ENCODE measurements around the gene KIR2DL3.
"Not testable (repeated sequence)": the region's sequence is repeated elsewhere in the genome, so short reads cannot be mapped to it uniquely, and the experiment has no call there.

Gene KIR2DL3

DNA sequence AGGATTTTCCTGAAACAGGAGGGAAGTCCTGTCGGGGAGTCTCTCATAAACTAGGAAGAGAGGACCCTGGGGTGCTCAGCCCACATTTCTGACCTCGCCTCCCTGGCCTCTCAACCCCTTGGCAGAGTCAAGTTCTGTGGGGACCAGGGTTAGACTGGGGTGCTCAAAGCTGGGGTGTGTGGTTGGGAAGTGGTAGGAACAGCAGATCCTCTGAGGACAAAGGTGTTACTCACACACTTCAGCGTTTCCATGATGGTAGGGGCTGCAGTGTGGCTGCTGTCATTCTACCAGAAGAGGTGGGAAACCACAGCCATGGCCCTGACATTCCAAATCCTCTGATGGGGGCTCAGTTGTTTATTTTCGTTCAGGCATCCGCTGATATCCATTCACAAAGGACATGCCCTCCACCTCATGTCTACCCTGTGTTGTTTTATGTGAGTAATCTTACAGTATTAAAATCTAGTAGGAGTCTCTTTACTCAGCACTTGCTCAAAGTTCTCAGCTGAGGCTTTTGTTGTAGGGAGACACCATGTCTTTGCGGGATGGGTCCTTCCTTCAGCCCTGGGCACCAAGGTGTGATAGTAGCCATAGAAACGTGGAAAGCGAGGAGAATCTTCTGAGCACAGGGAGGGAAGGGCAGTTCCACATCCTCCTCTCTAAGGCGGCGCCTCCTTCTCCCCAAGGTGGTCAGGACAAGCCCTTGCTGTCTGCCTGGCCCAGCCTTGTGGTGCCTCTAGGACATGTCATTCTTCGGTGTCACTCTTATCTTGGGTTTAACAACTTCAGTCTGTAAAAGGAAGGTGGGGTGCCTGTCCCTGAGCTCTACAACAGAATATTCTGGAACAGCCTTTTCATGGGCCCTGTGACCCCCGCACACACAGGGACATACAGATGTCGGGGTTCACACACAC is 1.5 kb downstream of the KIR2DL3 start:
- no peak for DNase-seq (ENCODE audit: low read depth, low spot score)
- H3K4me3 ChIP-seq (ENCODE audit: low read length) = no peak overlapping the region

- not testable (repeated sequence) for DNase-seq (ENCODE audit: low read depth, low spot score); H3K4me3 ChIP-seq (ENCODE audit: low read length)
Observed at GRCh38 chr19:54741950-54742349, 3.6 kb downstream of the KIR2DL3 start.

GRCh38 chr19:54744080-54744479 is 5.8 kb downstream of the KIR2DL3 start:
- H3K4me3 ChIP-seq (ENCODE audit: low read length); DNase-seq (ENCODE audit: low read depth, low spot score): not testable (repeated sequence)

GRCh38 chr19:54747614-54748322 is 9.5 kb downstream of the KIR2DL3 start:
- not testable (repeated sequence) for H3K4me3 ChIP-seq (ENCODE audit: low read length); DNase-seq (ENCODE audit: low read depth, low spot score)

DNA sequence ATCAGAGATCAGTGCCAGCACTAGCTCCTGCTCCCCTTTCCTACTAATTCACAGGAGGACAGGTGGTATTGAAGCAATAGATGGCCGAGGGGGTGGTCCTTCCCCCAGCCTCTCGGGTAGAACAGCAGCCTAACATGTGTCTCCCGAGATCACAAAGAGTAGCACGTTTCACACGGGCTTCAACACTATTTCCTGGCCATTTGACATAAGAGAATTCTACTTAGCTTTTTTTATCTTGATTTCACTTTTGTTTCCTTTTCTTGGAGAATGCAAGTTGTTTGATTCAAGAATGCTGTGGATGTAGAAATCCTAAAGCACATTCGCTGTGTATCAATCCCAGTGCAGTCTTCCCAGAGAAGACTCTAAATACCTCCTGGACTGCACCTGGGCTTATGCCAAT is 12.0 kb downstream of the KIR2DL3 start:
- H3K4me3 ChIP-seq (ENCODE audit: low read length); DNase-seq (ENCODE audit: low read depth, low spot score): not testable (repeated sequence)

- H3K4me3 ChIP-seq (ENCODE audit: low read length) = not testable (repeated sequence)
Observed at GRCh38 chr19:54756204-54757110, 18.1 kb downstream of the KIR2DL3 start.

DNA sequence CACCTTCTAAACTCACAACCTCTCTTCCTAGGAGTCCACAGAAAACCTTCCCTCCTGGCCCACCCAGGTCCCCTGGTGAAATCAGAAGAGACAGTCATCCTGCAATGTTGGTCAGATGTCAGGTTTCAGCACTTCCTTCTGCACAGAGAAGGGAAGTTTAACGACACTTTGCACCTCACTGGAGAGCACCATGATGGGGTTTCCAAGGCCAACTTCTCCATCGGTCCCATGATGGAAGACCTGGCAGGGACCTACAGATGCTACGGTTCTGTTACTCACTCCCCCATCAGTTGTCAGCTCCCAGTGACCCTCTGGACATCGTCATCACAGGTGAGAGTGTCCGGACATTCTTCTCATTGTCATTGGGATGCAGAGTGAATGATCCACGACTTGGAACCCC is 20.3 kb downstream of the KIR2DL3 start:
- not testable (repeated sequence) for H3K4me3 ChIP-seq (ENCODE audit: low read length); DNase-seq (ENCODE audit: low read depth, low spot score)

More at GRCh38 chr19:54756204-54757110, 18.1 kb downstream of the KIR2DL3 start:
- DNase-seq (ENCODE audit: low read depth, low spot score) = not testable (repeated sequence)

DNA sequence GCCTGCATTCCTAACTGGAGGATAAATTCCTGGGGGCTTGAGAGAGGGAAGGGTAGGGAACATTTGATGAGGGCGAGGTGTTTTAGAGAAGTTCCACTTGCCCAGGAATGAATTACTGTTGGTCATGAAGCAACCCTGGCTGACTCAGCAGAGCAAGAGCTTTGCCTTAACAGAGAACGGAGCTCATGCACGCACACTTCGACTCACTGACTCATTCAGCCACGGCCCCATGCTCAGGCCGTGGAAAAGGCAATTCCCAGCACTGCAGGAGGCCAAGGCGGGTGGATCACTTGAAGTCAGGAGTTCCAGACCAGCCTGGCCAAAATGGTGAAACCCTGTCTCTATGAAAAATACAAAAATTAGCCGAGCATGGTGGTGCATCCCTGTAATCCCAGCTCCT is 25.9 kb downstream of the KIR2DL3 start:
- not testable (repeated sequence) for H3K4me3 ChIP-seq (ENCODE audit: low read length); DNase-seq (ENCODE audit: low read depth, low spot score)

DNA sequence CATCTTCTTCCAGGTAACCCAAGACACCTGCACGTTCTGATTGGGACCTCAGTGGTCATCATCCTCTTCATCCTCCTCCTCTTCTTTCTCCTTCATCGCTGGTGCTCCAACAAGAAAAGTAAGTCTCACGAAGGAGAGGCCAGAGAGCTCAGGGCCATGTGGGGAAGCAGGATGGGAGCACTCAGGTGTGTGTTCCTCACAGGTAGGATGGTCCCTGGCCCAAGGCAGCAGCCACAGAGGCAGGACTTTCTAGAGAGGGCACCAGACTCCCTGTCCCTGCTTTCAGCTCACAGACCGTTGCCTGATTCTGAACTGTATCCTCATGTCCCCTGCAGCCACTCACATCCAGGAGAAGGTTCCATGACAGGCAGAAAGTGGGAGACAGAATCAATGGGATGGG is 28.2 kb downstream of the KIR2DL3 start:
- not testable (repeated sequence) for H3K4me3 ChIP-seq (ENCODE audit: low read length); DNase-seq (ENCODE audit: low read depth, low spot score)

- not testable (repeated sequence) for DNase-seq (ENCODE audit: low read depth, low spot score); H3K4me3 ChIP-seq (ENCODE audit: low read length)
Observed at GRCh38 chr19:54769646-54770045, 31.3 kb downstream of the KIR2DL3 start, which contains the start of gene KIR2DL1. KIR2DL1 (plus strand) TSS chr19:54769793; CDS start chr19:54769851, 58 bp downstream.

GRCh38 chr19:54770511-54770910 is 32.2 kb downstream of the KIR2DL3 start:
- not testable (repeated sequence) for DNase-seq (ENCODE audit: low read depth, low spot score)

DNA sequence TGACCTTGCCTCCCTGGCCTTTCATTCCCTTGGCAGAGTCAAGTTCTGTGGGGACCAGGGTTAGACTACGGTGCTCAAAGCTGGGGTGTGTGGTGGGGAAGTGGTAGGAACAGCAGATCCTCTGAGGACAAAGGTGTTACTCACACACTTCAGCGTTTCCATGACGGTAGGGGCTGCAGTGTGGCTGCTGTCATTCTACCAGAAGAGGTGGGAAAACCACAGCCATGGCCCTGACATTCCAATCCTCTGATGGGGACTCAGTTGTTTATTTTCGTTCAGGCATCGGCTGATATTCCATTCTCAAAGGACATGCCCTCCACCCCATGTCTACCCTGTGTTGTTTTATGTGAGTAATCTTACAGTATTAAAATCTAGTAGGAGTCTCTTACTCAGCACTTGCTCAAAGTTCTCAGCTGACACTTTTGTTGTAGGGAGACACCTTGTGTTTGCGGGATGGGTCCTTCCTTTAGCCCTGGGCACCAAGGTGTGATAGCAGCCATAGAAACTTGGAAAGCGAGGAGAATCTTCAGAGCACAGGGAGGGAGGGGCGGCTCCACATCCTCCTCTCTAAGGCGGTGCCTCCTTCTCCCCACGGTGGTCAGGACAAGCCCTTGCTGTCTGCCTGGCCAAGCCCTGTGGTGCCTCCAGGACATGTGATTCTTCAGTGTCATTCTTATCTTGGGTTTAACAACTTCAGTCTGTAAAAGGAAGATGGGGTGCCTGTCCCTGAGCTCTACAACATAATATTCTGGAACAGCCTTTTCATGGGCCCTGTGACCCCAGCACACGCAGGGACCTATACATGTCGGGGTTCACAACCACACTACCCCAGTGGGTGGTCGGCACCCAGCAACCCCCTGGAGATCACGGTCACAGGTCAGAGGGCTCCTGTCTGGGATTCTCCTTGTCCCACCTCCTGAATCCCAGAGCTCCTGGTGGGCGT is 33.0 kb downstream of the KIR2DL3 start:
- not testable (repeated sequence) for H3K4me3 ChIP-seq (ENCODE audit: low read length); DNase-seq (ENCODE audit: low read depth, low spot score)

More at GRCh38 chr19:54770511-54770910, 32.2 kb downstream of the KIR2DL3 start:
- not testable (repeated sequence) for H3K4me3 ChIP-seq (ENCODE audit: low read length)

GRCh38 chr19:54772666-54773065 is 34.4 kb downstream of the KIR2DL3 start:
- not testable (repeated sequence) for DNase-seq (ENCODE audit: low read depth, low spot score); H3K4me3 ChIP-seq (ENCODE audit: low read length)

DNA sequence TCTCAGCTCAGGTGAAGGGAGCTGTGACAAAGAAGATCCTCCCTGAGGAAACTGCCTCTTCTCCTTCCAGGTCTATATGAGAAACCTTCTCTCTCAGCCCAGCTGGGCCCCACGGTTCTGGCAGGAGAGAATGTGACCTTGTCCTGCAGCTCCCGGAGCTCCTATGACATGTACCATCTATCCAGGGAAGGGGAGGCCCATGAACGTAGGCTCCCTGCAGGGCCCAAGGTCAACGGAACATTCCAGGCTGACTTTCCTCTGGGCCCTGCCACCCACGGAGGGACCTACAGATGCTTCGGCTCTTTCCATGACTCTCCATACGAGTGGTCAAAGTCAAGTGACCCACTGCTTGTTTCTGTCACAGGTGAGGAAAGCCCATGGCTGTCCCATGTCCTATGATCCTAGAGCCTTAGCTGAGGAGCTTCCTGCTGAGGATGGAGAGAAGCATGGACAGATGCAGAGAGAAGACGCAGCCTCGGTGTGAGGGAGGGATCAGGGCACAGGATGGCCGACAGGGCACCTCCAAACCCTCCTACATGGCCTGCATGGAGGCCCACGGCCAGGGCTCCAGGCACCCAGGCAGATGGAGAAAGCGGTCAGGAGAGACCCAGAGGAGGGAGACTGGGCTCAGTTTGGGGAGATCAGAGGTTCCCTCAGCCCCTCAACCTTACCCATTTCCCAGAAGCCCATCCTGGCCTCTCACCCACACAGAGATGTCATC is 36.9 kb downstream of the KIR2DL3 start:
- not testable (repeated sequence) for DNase-seq (ENCODE audit: low read depth, low spot score); H3K4me3 ChIP-seq (ENCODE audit: low read length)

GRCh38 chr19:54775830-54776229 is 37.5 kb downstream of the KIR2DL3 start:
- DNase-seq (ENCODE audit: low read depth, low spot score); H3K4me3 ChIP-seq (ENCODE audit: low read length): not testable (repeated sequence)

DNA sequence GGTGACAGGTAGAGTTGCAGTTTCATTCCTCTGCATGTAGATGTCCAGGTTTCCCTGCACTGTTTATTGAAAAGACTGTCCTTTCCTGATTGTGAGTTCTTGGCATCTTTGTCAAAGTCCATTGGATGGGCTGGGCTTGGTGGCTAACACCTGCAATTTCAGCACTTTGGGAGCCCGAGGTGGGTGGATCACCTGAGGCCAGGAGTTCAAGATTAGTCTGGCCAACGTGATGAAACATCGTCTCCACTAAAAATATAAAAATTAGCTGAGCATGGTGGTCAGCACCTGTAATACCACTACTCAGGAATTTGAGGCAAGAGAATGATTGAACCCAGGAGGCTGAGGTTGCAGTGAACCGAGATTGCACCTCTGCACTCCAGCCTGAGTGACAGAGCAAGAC is 39.5 kb downstream of the KIR2DL3 start:
- not testable (repeated sequence) for H3K4me3 ChIP-seq (ENCODE audit: low read length); DNase-seq (ENCODE audit: low read depth, low spot score)

- H3K4me3 ChIP-seq (ENCODE audit: low read length); DNase-seq (ENCODE audit: low read depth, low spot score): not testable (repeated sequence)
Observed at GRCh38 chr19:54778896-54779295, 40.6 kb downstream of the KIR2DL3 start.

Data from Jurkat, Clone E6-1 (cell line).